NCI-H1417 treated with DMSO at 0.1 percent for 48 hours (cell line): ENCODE measurements around the gene NINL.

ENCODE experiments used
- DNase-seq: peaks from one replicate; lab custom pipeline; 2025; lab: John Stamatoyannopoulos, UW

Gene NINL

DNA sequence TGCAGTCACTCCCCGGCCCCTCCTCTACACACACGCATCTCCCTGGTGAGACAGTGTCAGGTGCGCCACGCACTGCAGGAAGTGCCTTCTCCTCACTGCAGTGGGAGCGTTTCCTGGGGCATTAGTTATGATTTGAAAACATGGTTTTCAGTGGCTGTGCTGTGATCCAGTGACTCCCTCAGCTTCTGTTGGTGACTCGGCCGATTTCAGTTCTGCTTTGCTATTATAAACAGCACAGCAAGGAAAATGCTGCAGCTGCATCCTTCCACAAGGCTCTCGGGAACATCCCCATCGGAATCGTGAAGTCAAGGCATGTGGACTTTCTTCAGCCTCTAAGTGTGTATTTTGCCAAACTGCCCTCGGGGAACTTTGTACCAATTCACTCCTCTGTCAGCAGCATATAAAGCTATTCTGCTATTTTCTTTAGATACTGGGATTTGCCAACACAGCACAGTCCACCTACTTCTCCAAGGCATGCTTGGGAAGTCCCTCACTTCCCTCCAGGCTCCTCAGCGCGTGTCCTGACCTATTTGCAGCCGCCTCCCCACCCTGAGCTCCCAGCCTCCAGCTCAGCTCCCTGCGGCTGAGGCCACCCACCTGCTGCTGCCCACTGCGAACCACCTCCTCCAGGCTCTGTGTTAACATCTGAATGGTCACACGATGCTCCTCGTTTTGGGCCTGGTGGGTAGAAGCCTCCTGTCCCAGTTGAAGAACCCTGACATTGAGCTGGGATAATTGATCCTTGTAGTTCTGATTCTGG is 123.4 kb downstream of the NINL start:
- no peak for DNase-seq

DNA sequence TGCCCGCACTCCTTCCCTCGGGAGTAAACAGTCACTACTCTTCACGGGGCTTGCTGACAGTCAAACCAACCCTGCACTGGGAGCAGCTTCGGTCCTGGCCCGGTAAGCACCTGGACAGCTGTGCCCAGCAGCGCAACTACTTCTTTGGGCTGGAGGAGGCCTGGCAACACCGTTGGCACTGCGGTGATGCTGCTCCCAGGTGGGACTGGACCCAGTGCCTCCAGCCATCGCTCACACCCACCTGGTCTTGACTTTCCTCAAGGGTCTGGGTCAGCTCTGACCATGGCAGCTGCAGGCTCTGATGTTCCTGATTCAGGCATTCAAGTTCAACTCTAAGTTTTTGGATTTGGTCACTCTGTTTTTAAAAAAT is 124.1 kb downstream of the NINL start:
- DNase-seq: no peak

DNA sequence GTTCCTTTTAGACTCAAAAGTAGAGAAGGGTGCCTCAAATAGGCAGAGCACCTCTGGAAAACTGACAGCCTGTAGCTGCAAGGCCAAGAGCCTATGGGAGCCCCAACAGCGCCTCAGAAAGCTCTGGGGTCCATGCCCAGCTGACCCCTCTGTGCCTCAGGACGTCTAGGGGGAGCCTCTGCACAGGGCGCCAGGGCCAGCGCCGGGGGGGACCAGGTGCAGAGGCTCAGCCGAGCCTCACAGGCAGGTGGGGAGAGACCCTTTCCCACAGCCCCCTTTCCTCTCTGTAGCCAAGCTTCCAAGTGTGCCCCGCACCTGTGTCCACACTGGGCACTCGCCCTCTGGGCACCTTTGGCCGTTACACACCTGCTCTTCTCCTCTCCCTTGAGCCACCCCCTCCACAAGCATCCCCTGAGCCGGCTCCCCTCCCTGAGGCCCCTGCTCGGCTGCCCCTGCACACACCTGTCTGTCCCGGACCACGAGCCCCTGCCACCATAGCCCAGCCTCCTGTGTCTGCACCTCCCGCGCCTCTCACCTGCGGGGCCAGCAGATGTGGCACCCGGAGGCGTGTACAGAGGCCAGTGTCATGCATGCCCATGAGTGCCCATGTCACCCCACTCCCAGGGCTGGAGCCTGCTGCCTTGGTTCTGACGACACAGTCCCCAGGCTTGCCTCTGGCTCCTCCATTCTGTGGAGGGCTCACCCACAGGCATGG is 124.6 kb downstream of the NINL start:
- no peak for DNase-seq

GRCh38 chr20:25459916-25460535 is 125.3 kb downstream of the NINL start:
- no peak for DNase-seq

DNA sequence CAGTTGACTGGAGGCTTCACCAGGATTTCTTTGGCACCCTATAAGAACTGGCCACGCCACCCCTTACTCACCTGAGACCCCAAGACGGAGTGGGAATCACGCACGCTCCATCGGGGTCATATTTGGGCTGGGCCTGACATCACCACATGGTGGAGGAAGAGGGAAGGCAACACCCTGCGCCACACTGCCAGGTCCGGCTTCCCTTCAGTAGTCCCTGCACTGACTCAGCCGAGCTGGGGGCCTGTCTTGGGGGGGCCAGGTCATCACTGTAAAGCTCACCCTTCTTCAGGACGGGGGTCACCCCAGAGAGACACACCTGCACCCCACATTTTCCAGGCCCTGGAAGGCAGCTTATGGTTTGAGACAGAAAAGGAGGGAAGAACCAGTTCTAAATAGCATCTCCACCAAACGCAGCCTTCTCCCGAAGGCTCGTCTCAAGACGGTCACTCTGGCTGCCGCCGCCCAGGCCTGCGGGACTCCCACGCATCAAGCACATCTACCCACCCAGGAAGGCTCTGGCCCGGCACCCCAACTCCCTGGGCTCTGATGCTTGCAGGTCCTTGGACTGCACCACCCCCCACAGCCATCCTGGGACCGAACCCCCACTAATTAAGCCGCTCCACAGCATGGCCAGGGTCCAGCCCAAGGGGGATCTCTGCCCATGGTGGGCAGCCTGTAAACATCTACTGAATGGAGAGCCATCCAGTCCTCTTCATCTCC is 126.1 kb downstream of the NINL start:
- DNase-seq: no peak

DNA sequence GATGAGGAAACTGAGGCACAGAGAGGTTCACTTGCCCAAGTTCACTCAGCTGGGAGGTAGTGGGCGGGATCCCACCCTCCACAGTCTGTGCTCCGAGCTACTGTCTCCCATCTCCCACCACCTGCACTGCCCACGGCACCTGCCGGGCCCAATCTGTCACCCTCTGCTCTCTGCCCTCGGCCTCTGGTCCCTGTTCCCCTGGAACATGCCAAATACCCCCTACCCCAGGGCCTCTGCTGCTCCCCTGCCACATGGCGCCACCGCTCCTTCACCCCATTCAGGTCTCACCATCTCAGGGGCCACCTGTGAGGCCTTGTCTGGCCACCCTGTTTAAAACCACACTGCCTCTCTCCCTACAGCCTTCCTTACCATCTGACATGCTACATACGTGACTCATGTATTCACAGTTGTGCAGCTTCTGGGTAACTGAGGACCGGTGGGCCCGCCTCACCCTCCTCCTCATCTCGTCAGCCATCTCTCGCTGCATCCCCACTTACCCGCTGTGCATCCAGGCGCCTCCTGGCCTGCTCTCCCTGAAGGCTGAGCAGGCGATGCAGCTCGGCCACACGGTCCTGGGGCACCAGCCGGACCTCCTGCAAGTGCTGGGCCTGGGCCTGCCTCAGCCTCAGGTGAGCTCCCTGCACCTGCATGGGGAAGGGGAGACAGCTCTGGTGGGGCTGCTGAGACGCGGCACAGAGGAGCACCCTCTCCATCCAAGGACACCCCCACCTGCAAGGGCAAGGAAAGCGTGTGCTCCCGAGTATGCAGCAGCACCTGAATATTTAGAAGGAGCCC is 127.2 kb downstream of the NINL start:
- DNase-seq: no peak

- no peak for DNase-seq
These were observed 131.0 kb downstream of the NINL start for GRCh38 chr20:25454153-25454900.

DNA sequence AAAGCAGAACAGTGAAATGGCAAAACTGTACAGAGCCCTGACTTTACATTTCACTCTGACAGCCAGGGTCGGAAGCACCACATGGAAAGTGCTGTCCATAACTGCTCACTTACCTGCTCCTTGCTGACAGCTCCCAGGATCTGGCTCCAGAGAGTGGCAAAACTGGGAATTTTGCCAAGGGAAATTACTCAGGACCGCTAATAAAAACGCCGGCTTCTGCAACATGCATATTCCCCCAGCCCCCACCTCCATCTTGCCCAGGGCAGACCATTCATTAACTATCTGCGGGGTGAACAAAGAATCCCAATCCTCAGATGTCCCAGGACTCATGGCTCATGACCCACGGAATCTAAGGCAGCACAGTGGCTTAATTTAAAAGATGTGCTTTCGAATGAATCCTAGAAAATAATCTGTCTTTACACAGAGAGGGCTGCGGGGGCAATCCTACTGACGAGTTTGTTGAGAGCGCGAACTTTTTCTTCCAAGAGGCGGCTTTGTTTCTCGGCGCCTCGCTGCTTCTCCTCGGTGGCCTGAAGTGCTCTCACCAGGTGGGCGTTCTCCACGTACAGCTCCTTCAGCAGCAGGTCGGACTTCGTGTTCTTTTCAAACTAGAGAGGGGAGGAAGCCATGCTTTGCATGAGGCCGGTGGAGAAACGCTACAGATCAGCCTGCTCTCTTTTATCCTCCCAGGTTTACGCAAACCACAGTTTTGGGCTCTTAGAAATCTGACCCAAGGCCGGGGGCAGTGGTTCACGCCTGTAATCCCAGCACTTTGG is 132.1 kb downstream of the NINL start:
- no peak for DNase-seq

- DNase-seq: no peak
These were observed 133.0 kb downstream of the NINL start for GRCh38 chr20:25452333-25452732.

GRCh38 chr20:25447671-25448070 is 137.7 kb downstream of the NINL start:
- no peak for DNase-seq

- no peak for DNase-seq
These were observed 140.8 kb downstream of the NINL start for GRCh38 chr20:25444556-25444955.

DNA sequence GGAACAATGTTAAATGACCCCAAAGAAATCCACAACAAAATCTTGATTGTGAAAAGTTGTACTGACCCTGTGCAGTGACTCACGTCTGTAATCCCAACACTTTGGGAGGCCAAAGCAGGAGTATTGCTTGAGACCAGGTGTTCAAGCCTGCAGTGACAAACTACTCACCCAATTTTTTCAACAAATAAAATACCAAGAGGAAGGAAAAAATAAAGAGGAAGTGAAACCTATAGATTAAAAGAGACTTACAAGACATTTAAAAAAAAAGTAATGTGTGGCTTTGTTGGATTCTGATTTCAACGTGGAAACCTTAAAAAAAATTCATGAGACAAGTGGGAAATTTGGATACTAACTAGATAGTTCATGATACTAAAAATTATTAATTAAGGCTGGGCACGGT is 146.0 kb downstream of the NINL start:
- DNase-seq: no peak

GRCh38 chr20:25437153-25437581 is 148.2 kb downstream of the NINL start:
- DNase-seq: no peak

DNA sequence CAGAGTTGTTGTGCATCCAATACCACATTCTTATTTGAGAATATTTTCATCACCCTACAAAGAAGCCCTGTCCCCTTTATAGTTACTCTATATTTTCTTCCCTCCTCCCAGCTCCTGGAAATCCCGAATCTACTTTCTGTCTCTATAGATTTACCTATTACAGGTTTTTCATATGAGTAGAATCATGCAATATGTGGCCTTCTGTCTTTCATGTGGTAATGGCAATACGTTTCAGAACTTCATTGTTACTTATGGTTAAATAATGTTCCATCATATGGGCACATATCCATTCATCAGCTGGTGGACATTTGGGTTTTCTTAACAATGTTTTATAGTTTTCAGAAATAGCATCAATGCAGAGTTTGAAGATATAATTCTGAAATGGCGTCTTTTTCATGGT is 160.8 kb downstream of the NINL start:
- no peak for DNase-seq

GRCh38 chr20:25422032-25422431 is 163.3 kb downstream of the NINL start:
- no peak for DNase-seq

DNA sequence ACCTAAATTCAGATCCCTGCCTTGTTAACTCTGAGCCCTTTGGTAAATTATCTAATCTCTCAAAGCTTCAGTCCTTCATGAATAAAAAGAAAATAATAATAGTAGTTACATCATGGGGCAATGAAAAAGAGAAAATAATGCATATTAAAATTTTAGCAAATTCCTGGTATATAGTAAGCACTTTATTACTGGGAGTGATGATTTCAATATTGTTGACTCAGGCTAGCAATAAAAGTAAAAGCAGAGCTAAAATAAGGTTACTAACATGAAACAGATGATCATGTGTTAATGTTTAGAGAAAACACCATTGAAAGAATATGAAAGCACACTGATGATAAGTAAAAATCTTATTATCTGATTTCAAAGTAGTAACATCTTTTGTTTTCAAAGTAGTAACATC is 164.2 kb downstream of the NINL start:
- DNase-seq: no peak

GRCh38 chr20:25418776-25419175 is 166.6 kb downstream of the NINL start:
- DNase-seq: no peak

DNA sequence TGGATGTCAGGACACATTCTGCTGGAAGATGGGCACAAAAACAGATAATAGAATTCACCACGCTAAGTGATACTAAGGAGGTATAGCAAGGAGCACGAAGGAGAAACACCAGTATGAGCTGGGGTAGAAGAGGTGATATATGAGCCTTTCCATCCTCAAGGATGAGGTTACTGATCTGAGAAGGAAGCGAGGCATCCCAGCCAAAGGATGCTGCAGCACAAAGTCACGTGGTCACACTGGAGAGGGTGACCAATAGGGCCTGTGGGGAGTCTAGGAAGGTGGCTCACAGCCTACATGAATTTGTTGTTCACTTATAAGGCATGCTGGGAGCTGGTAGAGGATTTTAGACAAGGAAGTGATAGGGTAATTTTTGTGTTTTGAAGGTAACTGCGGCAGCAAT is 176.4 kb downstream of the NINL start:
- DNase-seq: no peak

DNA sequence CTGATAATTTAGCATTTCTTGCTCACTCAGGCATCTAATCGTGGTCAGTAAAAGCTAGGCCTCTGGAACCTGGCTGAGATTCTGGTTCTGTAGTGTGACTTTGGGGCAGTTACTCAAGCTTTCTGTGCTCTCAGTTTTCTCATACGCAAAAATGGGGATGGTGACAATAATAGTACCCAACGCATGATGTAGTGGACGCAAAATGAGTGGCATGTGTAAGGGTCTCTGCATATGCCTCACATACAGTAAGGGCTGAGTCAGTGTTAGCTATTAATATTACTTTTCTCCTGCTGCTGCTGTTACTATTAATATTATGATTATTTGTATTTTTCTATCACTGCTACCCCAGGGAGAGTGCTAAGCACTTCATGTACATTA is 177.2 kb downstream of the NINL start:
- no peak for DNase-seq
